Right lobe of liver (tissue), 4 donors: ENCODE data around the gene PHLDB3.

Experiments
- POLR2A ChIP-seq: fragments of 450-650 bp; IDR thresholded peaks from one replicate; pipeline ENCODE4 v1.6.1; 2017; ENCODE audit warnings: antibody characterized with exemption, mild to moderate bottlenecking
- TF ChIP-seq, protein P1 (sequence below), 4 donors: fragments of 200-600 bp in 3 of 4; fragments of 450-650 bp in 1 of 4; IDR thresholded peaks; one replicate each; pipeline versions ENCODE4 v1.5.1 to v1.8.0; 2016 to 2022; ENCODE audit warnings: antibody characterized with exemption in 4 of 4, mild to moderate bottlenecking in 2 of 4
- donor health status: DM: no; HTN: no; CAD: no.
- donor health status: DM: no; HTN: no; CAD: no.
- donor health status: DM: no; HTN: yes; CAD: no.

DNA sequence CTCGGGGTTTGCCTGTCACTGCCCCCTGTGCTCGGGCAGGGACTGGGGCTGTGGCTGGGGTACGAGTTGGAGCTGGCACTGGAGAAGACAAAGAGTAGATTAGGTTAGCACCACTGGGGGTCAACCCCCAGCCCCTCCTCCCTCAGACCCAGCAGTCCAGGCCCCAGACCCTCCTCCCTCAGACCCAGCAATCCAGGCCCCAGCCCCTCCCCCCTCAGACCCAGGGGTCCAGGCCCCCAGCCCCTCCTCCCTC, 47.6 kb upstream of the PHLDB3 start:
- TF ChIP-seq, protein P1, sequence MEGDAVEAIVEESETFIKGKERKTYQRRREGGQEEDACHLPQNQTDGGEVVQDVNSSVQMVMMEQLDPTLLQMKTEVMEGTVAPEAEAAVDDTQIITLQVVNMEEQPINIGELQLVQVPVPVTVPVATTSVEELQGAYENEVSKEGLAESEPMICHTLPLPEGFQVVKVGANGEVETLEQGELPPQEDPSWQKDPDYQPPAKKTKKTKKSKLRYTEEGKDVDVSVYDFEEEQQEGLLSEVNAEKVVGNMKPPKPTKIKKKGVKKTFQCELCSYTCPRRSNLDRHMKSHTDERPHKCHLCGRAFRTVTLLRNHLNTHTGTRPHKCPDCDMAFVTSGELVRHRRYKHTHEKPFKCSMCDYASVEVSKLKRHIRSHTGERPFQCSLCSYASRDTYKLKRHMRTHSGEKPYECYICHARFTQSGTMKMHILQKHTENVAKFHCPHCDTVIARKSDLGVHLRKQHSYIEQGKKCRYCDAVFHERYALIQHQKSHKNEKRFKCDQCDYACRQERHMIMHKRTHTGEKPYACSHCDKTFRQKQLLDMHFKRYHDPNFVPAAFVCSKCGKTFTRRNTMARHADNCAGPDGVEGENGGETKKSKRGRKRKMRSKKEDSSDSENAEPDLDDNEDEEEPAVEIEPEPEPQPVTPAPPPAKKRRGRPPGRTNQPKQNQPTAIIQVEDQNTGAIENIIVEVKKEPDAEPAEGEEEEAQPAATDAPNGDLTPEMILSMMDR (IDR thresholded peaks at IDR 0.05): no peak
- TF ChIP-seq POLR2A: no peak
